Naive thymus-derived CD4-positive, alpha-beta T cell (primary cell): ENCODE data around the gene MYH10. TPM values are rescaled to one million over a fixed set of nuclear protein-coding genes. Genes with fewer than 3 reads are reported as not detected.

Source experiments
- ATAC-seq: fragments of 150-1000 bp; cut with Tn5 transposase; 2 replicates; pipeline ENCODE4 v1.10.0; 2021; ENCODE audit warnings: mild to moderate bottlenecking, moderate library complexity
- CTCF ChIA-PET: fragments of 350-600 bp; sonication (Branson Sonifier 250); formaldehyde crosslinking; loops from one replicate; lab custom pipeline; 2021; ENCODE audit warnings: antibody characterized with exemption; lab: Charles Lee
- POLR2A ChIA-PET: fragments of 350-600 bp; sonication (Branson Sonifier 250); formaldehyde crosslinking; loops from one replicate; lab custom pipeline; 2021; ENCODE audit warnings: antibody characterized with exemption, inconsistent platforms; lab: Charles Lee
- DNase-seq, 9 donors: peaks; one replicate each; pipeline versions ENCODE4 v3.0.0 to v3.0.0-alpha.2; 2020 to 2022; ENCODE audit warnings: mixed read lengths in 1 of 9
- H3K27ac ChIP-seq: one replicate; pipeline ENCODE4 v1.7.0; 2013; ENCODE audit warnings: mild to moderate bottlenecking, low read depth, low read length, moderate library complexity
- H3K27me3 ChIP-seq, 2 donors: one replicate each; pipeline ENCODE4 v1.7.0; 2013; ENCODE audit warnings: low read length in 2 of 2, mild to moderate bottlenecking in 2 of 2, moderate library complexity in 2 of 2; ENCODE audit not compliant: control insufficient read depth in 2 of 2, insufficient read depth in 2 of 2
- H3K36me3 ChIP-seq, 3 experiments: 1 replicate in 2 of 3; 2 replicates in 1 of 3; pipeline ENCODE4 v1.7.0; 2013; ENCODE audit warnings: low read length in 3 of 3, mild to moderate bottlenecking in 3 of 3, moderate library complexity in 1 of 3; ENCODE audit not compliant: insufficient read depth in 3 of 3, control insufficient read depth in 2 of 3
- H3K4me1 ChIP-seq, 2 donors: one replicate each; pipeline ENCODE4 v1.7.0; 2013; ENCODE audit warnings: low read length in 2 of 2, mild to moderate bottlenecking in 2 of 2, moderate library complexity in 1 of 2; ENCODE audit not compliant: control insufficient read depth in 2 of 2, insufficient read depth in 2 of 2
- H3K4me3 ChIP-seq: 2 replicates; pipeline ENCODE4 v1.7.0; 2013; ENCODE audit warnings: mild to moderate bottlenecking, low read length
- H3K9me3 ChIP-seq, 3 experiments: 1 replicate in 2 of 3; 2 replicates in 1 of 3; pipeline ENCODE4 v1.7.0; 2013; ENCODE audit warnings: low read length in 3 of 3; ENCODE audit not compliant: control insufficient read depth in 2 of 3
- H3K27ac Mint-ChIP-seq, 9 donors: one replicate each; pipeline ENCODE4 v1.8.0; 2020 to 2022; ENCODE audit warnings: mixed read lengths in 9 of 9, mild to moderate bottlenecking in 8 of 9, moderate library complexity in 5 of 9, inconsistent platforms in 2 of 9
- H3K27me3 Mint-ChIP-seq, 5 donors: one replicate each; pipeline ENCODE4 v1.8.0; 2021 to 2022; ENCODE audit warnings: mixed read lengths in 5 of 5, mild to moderate bottlenecking in 1 of 5
- H3K36me3 Mint-ChIP-seq, 5 donors: one replicate each; pipeline ENCODE4 v1.8.0; 2020 to 2022; ENCODE audit warnings: mixed read lengths in 5 of 5, mild to moderate bottlenecking in 3 of 5, inconsistent platforms in 1 of 5
- H3K4me1 Mint-ChIP-seq, 7 donors: one replicate each; pipeline ENCODE4 v1.8.0; 2020 to 2022; ENCODE audit warnings: mixed read lengths in 7 of 7, mild to moderate bottlenecking in 3 of 7, inconsistent platforms in 1 of 7
- H3K4me3 Mint-ChIP-seq, 10 donors: one replicate each; pipeline ENCODE4 v1.8.0; 2020 to 2022; ENCODE audit warnings: mild to moderate bottlenecking in 10 of 10, mixed read lengths in 10 of 10, moderate library complexity in 6 of 10, inconsistent platforms in 2 of 10
- H3K9me3 Mint-ChIP-seq, 11 donors: one replicate each; pipeline ENCODE4 v1.8.0; 2020 to 2022; ENCODE audit warnings: mixed read lengths in 11 of 11, mild to moderate bottlenecking in 4 of 11, inconsistent platforms in 1 of 11, moderate library complexity in 1 of 11
- intact Hi-C, 2 donors: fragments of 100-400 bp; cut with micrococcal nuclease; formaldehyde crosslinking; loops; one replicate each; pipeline ENCODE4 v1.15.1; 2023
- polyA plus RNA-seq, 2 donors: library from polyadenylated mRNA; unstranded; fragments of 300-500 nt; fragmentation: Illumina TruSeq; gene quantifications; one replicate each; pipeline ENCODE4 v1.2.3, GENCODE V29; 2021
- total RNA-seq, 6 experiments: library from RNA in 5 of 6; stranded (reverse) in 5 of 6; gene quantifications; 1 replicate in 5 of 6; 2 replicates in 1 of 6; pipeline ENCODE4 v1.2.3 and lab custom pipeline; 2021 to 2026

MYH10 gene
- total and polyA plus RNA-seq, 7 experiments from 2014 or later = 0.85 to 10.0 (median 2.0) TPM

- ATAC-seq = no peak
- H3K27me3 ChIP-seq = no peaks in the 10 kb centered on the region
- CTCF ChIA-PET = no interaction called here
Observed at GRCh38 chr17:8670421-8670820, 39.9 kb upstream of the MYH10 start.

GRCh38 chr17:8668176-8668740 is 37.7 kb upstream of the MYH10 start:
- Mint-ChIP-seq H3K27me3 (peaks cover 0 to 12% (median 7%) of the 10 kb centered on the region in 5 donors), H3K27ac (no peak overlapping the region), H3K4me1 (no peaks in the 10 kb centered on the region), H3K4me3 (no peak overlapping the region), H3K9me3 (no peaks in the 10 kb centered on the region), H3K36me3 (no peaks in the 10 kb centered on the region)
- CTCF ChIA-PET = no interaction called here
- Histone ChIP-seq H3K36me3 (no peaks in the 10 kb centered on the region), H3K27ac (no peak overlapping the region), H3K4me3 (no peak overlapping the region), H3K9me3 (no peaks in the 10 kb centered on the region), H3K4me1 (no peaks in the 10 kb centered on the region), H3K27me3 (no peaks in the 10 kb centered on the region)
- no peak for ATAC-seq
- intact Hi-C loops = no loop called here
- POLR2A ChIA-PET = no interaction called here
- DNase-seq = no peak

More at GRCh38 chr17:8670421-8670820, 39.9 kb upstream of the MYH10 start:
- Mint-ChIP-seq H3K4me1 (no peaks in the 10 kb centered on the region), H3K9me3 (no peaks in the 10 kb centered on the region), H3K27me3 (peaks cover 0 to 11% (median 4%) of the 10 kb centered on the region in 5 donors), H3K27ac (no peak overlapping the region), H3K36me3 (no peaks in the 10 kb centered on the region), H3K4me3 (no peak overlapping the region)
- POLR2A ChIA-PET = no interaction called here
- no peak for DNase-seq
- no peak overlapping the region for H3K27ac ChIP-seq
- H3K4me3 ChIP-seq = no peak overlapping the region
- H3K4me1 ChIP-seq = no peaks in the 10 kb centered on the region
- H3K36me3 ChIP-seq = no peaks in the 10 kb centered on the region
- intact Hi-C loops = no loop called here
- H3K9me3 ChIP-seq = no peaks in the 10 kb centered on the region

- DNase-seq (no peak), ATAC-seq (no peak)
- Mint-ChIP-seq H3K27ac (no peak overlapping the region), H3K9me3 (no peaks in the 10 kb centered on the region), H3K36me3 (no peaks in the 10 kb centered on the region), H3K27me3 (peaks cover 0 to 12% (median 9%) of the 10 kb centered on the region in 5 donors), H3K4me1 (no peaks in the 10 kb centered on the region), H3K4me3 (no peak overlapping the region)
- Histone ChIP-seq H3K9me3 (no peaks in the 10 kb centered on the region), H3K4me1 (no peaks in the 10 kb centered on the region), H3K27ac (no peak overlapping the region), H3K4me3 (no peak overlapping the region), H3K27me3 (no peaks in the 10 kb centered on the region), H3K36me3 (no peaks in the 10 kb centered on the region)
- CTCF ChIA-PET = no interaction called here
- intact Hi-C loops = no loop called here
- POLR2A ChIA-PET = no interaction called here
Observed at GRCh38 chr17:8667421-8667820, 36.9 kb upstream of the MYH10 start.

GRCh38 chr17:8665684-8666083 is 35.2 kb upstream of the MYH10 start:
- Histone ChIP-seq H3K4me3 (no peak overlapping the region), H3K4me1 (no peaks in the 10 kb centered on the region), H3K27ac (no peak overlapping the region), H3K36me3 (no peaks in the 10 kb centered on the region), H3K9me3 (no peaks in the 10 kb centered on the region), H3K27me3 (no peaks in the 10 kb centered on the region)
- DNase-seq = no peak
- intact Hi-C loops = no loop called here
- H3K4me1 Mint-ChIP-seq = peaks cover 0 to 7% (median 0%) of the 10 kb centered on the region in 7 donors
- no peak overlapping the region for H3K4me3 Mint-ChIP-seq
- peaks cover 0 to 3% (median 0%) of the 10 kb centered on the region in 5 donors for H3K36me3 Mint-ChIP-seq
- CTCF ChIA-PET = no interaction called here
- POLR2A ChIA-PET = no interaction called here
- no peak overlapping the region for H3K27ac Mint-ChIP-seq
- ATAC-seq = no peak
- peaks cover 0 to 2% (median 0%) of the 10 kb centered on the region in 11 donors for H3K9me3 Mint-ChIP-seq
- peaks cover 5 to 22% (median 16%) of the 10 kb centered on the region in 5 donors for H3K27me3 Mint-ChIP-seq

GRCh38 chr17:8664456-8665126 is 34.1 kb upstream of the MYH10 start:
- no peaks in the 10 kb centered on the region for H3K36me3 ChIP-seq
- H3K36me3 Mint-ChIP-seq = peaks cover 0 to 3% (median 0%) of the 10 kb centered on the region in 5 donors
- H3K27ac Mint-ChIP-seq = no peak overlapping the region
- DNase-seq = no peak
- ChIA-PET POLR2A (no interaction called here), CTCF (no interaction called here)
- ATAC-seq = no peak
- H3K4me3 Mint-ChIP-seq = no peak overlapping the region
- H3K4me1 Mint-ChIP-seq = peaks cover 0 to 7% (median 0%) of the 10 kb centered on the region in 7 donors
- H3K9me3 Mint-ChIP-seq = peaks cover 0 to 3% (median 0%) of the 10 kb centered on the region in 11 donors
- H3K9me3 ChIP-seq = no peaks in the 10 kb centered on the region
- no peak overlapping the region for H3K4me3 ChIP-seq
- intact Hi-C loops = no loop called here
- H3K4me1 ChIP-seq = no peaks in the 10 kb centered on the region
- H3K27me3 Mint-ChIP-seq = peaks cover 5 to 22% (median 13%) of the 10 kb centered on the region in 5 donors
- no peak overlapping the region for H3K27ac ChIP-seq
- H3K27me3 ChIP-seq = no peaks in the 10 kb centered on the region

GRCh38 chr17:8662973-8663372 is 32.4 kb upstream of the MYH10 start:
- Histone ChIP-seq H3K4me3 (no peak overlapping the region), H3K27me3 (no peaks in the 10 kb centered on the region), H3K9me3 (no peaks in the 10 kb centered on the region), H3K4me1 (no peaks in the 10 kb centered on the region), H3K27ac (no peak overlapping the region), H3K36me3 (no peaks in the 10 kb centered on the region)
- H3K36me3 Mint-ChIP-seq = peaks cover 0 to 3% (median 0%) of the 10 kb centered on the region in 5 donors
- no peak overlapping the region for H3K4me3 Mint-ChIP-seq
- POLR2A ChIA-PET = no interaction called here
- no peak for DNase-seq
- H3K9me3 Mint-ChIP-seq = peaks cover 0 to 4% (median 0%) of the 10 kb centered on the region in 11 donors
- intact Hi-C loops = no loop called here
- CTCF ChIA-PET = interaction anchor here (0.6 kb wide), 1 partner anchor 630 kb away, joined by 5 read pairs; no protein-coding TSS in a partner anchor
- H3K27me3 Mint-ChIP-seq = peaks cover 5 to 22% (median 13%) of the 10 kb centered on the region in 5 donors
- H3K4me1 Mint-ChIP-seq = peaks cover 0 to 7% (median 0%) of the 10 kb centered on the region in 7 donors
- ATAC-seq = no peak
- no peak overlapping the region for H3K27ac Mint-ChIP-seq
